Urothelium cell line (cell line): ENCODE measurements around the gene NAA10.

ENCODE experiments used
- DNase-seq: peaks from one replicate; pipeline ENCODE4 v3.0.0; 2011; ENCODE audit warnings: low spot score, mixed read lengths
- FAIRE-seq: peaks from 2 replicates; lab custom pipeline; 2011; peaks lifted over from hg19 to GRCh38; lab: Jason Lieb, UNC

Gene NAA10

DNA sequence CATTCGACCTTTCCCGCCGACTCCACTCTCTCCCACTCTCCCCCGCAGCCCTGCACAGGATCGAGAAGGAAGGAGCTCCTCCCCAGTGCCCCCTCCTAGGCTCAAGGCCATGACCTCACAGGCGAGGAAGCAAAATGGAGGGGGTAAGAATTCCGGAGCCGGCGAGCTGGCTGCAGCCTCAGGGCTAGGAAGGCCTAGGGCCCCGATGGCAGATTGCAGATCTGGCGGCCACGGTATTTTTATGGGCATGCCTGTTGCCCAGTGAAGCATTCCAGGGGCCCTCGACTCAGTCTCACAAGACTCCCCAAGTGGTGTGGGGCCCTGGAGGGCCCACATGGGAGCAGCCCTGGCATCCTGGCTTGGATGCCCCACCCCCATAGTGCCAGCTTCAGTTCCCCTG lies 47.9 kb downstream of the NAA10 start:
- no peak for FAIRE-seq
- DNase-seq: no peak

DNA sequence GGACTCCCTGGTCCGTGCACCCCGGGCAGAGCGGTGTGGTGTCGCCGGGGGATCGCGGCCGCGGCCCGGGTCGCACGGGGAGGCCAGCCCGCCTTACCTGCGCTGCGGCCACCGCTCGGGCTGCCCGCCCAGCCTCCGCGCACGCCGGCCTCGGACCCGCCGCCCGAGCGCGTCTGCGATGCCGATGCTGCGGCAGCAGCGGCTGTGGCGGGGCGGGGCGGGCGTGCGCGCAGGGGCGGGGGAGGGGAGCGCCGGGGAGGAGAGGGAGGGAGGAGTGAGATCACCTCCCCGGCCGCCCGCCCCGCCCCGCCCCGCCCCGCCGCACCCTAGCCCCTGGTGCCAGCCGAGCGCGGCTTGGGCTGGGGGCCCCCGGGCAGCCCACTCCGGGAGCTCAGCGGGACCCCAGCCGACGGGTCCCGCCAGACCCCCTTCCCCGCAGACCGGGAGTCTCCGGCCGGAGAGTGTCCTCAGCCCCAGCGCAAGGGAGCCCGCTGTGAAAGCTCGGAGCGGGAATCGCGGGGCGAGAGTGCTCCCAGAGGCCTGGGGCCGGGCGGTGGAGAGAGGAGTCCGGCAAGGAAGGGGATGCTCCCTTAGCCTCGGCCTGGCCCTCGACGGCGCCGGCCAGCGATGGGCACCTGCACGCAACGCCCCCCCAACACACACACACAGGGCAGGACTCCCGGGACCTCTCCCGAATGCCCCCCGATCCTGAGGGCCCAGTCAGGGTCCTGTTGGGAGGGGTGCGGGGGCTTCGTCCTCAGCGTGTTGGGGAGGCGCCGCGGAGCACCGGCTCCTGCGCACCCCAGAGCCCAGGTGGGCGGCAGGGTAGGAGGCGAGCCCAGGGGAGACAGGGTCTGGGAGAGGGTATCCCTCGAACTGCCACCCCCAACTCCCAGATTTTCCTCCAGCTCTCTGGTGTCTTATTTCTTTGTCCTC lies 48.6 kb downstream of the NAA10 start, which contains the start of gene L1CAM:
Gene L1CAM, minus strand, starts transcription at position 206 of the 936 bp plus-strand sequence. CDS start 10,337 bp downstream, outside the sequence.
- FAIRE-seq: no peak

DNA sequence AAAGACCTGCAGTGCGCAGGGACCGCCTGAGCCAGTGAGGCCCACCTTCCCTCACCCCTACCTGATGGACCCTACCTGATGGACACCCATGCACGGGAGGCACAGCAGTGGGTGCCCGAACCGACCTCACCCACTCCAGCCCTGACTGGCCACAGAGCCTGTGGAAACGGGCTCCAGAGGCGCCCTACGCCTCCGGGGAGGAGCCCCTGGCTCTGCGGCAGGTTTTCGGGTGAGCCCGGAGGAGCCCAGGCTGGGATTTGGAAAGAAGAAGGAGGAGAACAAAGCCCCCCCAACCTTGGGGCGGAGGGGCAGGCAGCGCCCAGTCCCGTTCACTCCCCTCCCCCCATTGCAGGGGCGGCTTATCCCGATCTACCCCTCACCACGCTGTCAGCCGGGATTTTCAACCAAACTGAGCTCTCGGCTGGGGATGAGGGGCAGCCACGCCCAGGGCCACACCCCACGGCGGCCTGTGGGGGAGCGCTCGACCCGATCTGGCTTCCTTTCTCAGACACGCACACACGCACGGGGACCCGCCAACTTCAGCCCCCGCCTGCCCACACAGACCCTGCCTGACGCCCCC lies 49.5 kb downstream of the NAA10 start:
- FAIRE-seq: no peak
- no peak for DNase-seq

More for the DNA sequence above, 48.6 kb downstream of the NAA10 start, which contains the start of gene L1CAM:
- peak; percentile 70 for DNase-seq

DNA sequence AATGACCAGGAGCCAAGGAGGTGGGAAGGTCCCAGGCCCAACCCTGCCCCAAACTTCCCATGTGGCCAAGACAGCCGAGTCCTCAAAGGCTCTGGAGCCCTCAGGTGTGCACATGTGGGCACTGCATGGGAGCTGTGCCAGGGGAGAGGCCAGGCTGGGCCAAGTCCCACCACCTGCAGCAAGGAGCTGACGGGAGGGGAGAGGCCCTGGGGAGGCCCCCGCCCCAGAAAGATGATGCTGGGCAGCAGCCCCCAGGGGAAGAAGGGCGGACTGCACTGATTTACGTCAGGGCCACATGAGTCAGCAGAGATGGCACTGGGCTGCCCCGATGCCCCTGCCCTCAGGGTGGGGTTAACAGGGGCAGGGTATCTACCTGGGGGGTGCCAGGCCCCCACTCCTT lies 50.2 kb downstream of the NAA10 start:
- no peak for FAIRE-seq
- DNase-seq: peak; percentile 45

DNA sequence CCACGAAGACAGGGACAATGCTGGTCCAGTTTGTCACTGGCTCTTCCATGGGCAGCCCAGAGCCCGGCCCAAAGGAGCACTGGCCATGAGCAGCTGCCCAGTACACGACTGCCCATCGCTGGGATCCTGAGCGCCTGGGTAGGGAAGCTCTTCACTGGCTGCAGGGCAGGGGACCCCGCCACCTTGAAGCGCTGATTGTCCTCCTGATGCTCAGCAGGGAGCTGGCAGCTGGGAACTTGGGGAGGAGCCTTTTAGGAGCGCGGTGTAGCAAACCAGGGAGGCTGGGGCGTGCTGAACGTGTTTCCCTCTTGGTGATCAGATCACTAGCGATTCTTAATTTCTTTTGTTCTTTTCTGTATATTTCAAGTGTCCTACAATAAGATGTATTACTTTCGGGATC lies 50.7 kb downstream of the NAA10 start:
- no peak for FAIRE-seq
- DNase-seq: no peak

DNA sequence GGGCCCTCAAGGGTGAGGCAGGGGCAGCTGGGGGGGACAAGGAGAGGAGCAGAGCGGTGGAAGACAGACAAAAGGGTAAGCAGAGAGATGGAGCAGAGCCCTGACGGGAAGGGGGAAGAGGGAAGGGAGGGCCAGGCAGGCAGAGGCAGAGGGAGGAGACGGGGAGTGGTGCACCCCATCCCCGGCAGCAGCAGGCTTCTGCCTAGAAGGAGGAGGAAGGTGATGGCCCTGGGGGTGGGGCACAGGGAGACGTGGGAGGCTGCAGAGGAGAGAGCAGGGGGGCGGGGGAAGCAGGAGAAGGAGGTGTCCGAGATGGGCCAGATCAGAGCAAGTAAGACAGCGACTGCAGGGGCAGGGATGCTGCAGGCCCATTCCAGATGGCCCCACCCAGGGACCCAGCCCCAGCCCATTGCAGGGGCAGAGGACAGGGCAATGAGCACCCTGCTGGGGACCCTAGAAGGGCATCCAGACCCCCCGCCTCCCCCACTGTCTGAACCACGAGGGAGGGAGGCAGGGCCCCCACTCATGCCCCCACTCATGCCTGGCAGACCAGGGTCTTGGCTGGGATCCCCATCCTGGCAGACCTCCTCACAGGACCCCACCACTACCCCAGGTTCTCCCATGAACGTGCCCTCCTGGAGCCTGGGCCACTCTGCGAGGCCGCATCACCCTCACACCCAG lies 51.5 kb downstream of the NAA10 start:
- DNase-seq: peak; percentile 54

DNA sequence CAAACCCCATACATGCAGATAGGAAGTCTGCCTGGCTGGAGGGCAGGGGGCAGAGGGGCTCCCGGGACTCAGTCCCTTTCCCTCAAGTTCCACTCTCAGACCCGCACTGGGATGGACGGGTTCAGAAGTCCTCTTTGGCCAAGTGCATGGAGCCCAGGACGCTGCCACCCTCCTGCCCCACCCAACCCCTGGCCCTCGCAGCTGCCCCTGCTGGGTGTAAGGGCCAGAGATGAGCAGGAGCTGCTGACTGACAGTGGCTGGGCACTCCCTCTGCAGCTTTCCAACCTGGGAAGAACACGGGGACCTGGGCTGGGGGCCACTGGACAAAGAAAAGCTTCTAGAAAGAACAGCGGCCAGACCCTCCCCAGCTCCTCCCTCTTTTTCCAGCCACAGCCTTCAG lies 52.3 kb downstream of the NAA10 start:
- DNase-seq (no peak), FAIRE-seq (no peak)

More for the DNA sequence above, 51.5 kb downstream of the NAA10 start:
- no peak for FAIRE-seq

DNA sequence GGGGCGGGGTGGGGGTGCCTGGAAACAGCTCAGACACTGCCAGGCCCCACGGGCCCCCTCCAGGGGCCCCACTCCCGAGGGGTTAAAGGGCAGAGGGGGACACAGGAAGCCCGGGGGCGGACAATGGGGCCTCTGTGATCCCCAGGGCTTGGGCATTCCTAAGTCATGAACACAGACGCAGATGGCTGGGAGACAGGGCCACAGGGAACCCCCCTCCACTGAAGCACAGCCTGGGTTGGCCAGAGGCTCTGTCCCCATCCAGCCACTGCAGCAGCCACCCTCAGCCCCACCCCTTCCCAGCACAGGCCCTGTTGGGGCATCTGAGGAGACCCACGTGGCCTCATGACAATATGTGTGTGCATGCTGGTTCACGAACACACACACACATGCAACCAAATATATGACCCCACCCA lies 52.7 kb downstream of the NAA10 start:
- FAIRE-seq (no peak), DNase-seq (peak; percentile 79)

DNA sequence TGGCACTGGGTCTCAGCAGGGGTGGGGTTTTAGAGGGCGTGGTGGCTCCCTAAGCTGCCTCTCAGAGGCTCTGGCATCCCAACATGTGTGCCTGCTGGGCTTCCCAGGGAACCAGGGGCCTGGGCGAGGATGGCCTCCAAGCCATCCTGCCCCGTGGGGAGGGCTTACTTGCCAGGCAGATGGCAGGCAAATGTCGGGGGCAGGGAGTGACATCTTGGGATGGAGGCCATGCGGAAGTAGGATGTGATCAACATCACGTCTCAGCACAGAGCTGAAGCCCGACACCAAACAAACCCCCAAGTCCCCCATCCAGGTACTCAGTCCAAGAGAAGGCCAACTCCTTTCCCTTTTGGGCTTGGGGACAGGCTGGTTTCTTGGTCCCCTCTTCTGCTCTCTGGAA lies 53.6 kb downstream of the NAA10 start:
- no peak for DNase-seq
- FAIRE-seq: no peak

DNA sequence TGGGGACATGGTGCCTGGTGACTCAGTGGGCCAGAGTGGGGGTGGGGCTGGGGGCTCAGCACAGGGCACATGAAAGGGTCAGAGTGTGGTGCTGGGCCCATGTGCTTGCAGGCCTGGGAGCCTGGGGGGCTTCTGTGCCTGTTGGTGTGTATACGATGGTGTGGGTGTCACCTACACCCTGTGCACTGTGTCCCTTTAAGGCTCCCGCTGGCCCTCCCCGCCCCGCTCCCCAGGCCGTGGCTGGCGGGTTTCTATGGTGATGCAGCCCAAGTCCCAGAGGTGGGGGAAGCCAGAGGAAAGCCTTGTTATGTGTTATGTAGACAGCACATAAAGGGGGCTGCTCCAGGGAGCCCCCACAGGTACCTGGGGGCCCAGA lies 54.4 kb downstream of the NAA10 start:
- FAIRE-seq (no peak), DNase-seq (peak; percentile 29)

DNA sequence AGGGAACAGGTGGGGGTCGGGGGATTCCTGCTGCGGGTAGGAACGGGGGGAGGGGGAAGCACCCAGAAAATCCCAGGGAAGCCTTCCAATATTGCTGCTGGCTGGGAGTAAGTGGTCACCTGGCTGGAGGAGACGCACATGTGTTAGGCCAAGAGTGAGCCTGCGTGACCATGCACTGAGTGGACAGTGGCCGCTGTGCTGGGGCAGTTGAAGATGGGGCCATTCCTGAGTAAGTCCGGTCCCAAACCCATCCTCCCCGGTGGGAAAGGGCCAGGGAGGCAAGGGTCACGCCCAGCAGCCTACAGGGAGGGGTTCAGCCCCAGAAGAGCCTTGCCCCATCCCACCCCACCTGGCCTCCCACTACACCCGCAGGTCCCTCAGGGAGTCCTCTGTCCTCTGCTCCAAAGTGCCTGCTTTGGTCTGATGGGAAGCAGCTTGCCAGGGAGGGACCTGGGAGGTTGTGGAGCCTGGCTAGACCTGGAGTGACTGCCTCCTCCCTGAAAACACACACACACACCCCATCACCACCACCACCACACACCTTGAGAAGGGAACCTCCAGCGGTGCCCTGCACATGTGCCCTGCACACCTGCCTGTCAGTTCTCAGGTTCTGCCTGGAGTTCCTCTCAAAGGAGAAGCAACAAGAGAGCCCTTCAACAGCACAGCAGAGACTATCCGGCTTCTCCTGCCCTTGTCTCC lies 54.9 kb downstream of the NAA10 start:
- DNase-seq: no peak
- FAIRE-seq: no peak
